ENCODE results near the gene FAM222B. TPM values are rescaled to one million over a fixed set of nuclear protein-coding genes. Genes with fewer than 3 reads are reported as not detected.
A peak's percentile ranks its signal among the peaks of the same experiment; 100 is the strongest.
"Not testable (repeated sequence)": the region's sequence is repeated elsewhere in the genome, so short reads cannot be mapped to it uniquely, and the experiment has no call there.

Gene FAM222B
- total RNA-seq, 1 donor from 2014 or later, result 45.3 TPM

DNA sequence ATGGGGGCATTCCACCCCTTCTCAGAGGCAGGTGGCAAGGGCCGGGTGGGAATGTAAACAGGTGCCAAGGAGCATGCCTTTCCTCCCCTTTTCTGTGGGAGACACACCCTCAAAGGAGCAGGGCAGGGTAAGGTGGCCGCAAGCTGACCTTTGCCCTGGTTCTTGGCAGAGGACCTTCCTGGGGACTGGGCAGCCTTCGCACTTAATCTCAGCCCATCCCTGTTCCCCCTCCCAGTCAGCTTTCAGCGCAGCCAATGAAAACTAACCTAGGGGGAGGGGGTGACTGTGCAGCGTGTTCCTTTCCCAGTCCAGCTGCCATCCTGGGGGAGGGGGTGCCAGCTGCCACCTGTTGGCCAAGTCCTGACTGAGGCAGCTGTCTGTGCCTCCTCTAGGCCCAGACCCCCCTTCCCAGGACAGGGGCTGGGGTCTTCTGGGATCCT lies 96.0 kb downstream of the FAM222B start:
- peak; percentile 73 for DNase-seq (ENCODE audit: low spot score)

DNA sequence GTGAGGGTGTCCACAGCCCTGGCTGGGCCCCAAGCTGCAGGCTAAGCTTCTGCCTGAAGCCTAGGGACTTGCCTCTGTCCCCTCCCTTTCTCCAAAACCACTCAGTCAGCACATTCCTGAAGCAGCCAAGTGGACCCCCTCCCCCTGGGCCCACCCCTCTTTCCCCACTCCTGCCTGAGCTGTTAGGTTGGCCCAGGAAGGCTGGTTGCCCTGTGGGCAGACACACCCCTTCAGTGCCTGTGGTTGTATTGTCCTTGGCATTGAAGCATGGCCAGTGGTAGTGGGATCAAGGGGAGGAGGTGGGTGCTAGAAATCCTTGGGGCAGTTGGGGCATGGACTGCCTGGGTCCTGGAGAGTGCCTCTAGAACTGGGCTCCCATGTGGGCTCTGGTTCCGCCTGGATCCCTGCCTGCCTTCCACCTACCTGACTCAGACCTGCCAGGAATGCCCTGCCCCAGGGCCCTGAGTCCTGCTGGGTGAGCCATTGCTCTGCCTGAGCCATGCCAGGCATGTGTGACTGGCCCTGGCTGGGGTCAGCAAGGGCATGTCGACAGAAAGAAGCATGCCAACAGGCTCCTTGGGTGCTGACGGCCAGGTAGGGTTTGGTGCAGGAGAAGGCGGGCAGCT lies 96.7 kb downstream of the FAM222B start:
- DNase-seq (ENCODE audit: low spot score), result no peak

DNA sequence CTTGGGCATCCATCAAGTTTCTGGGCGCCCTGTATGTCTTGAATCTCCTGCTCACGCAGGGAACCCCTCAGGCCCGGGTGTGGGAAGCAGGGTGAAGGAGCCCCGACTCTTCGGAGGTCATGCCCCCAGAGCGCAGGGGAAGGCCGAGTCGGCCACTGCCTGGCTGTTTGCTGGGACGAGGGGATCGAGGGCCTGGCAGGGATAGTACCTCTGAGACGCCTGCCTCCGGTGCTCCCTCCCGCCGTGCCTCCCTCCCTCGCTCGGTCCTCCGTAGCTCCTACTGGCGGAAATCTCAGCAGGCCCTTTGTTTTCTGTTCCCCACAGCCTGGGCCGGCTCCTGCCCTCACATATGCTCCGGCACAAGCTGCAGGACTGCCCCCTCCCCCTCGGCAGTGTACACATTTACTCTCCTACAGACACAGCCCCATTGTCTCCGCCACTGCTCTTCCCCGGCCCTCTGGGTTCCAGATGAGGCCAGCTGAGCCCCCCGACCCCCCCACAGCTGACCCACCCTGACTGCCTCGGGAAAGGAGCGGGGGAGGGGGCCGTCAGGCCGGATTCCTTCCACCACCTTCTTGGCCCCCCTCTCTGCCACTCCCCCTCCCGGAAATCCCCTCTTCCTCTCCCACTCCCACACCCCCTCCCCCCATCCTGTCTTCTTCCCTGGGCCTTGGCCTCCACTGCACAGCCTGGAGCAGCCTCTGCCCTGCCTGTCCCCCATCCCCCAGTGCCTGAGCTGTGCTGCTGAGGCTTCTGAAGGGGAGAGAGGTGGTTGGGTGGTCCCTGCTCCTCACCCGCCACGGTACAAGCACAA lies 97.4 kb downstream of the FAM222B start:
- no peak for DNase-seq (ENCODE audit: low spot score)

DNA sequence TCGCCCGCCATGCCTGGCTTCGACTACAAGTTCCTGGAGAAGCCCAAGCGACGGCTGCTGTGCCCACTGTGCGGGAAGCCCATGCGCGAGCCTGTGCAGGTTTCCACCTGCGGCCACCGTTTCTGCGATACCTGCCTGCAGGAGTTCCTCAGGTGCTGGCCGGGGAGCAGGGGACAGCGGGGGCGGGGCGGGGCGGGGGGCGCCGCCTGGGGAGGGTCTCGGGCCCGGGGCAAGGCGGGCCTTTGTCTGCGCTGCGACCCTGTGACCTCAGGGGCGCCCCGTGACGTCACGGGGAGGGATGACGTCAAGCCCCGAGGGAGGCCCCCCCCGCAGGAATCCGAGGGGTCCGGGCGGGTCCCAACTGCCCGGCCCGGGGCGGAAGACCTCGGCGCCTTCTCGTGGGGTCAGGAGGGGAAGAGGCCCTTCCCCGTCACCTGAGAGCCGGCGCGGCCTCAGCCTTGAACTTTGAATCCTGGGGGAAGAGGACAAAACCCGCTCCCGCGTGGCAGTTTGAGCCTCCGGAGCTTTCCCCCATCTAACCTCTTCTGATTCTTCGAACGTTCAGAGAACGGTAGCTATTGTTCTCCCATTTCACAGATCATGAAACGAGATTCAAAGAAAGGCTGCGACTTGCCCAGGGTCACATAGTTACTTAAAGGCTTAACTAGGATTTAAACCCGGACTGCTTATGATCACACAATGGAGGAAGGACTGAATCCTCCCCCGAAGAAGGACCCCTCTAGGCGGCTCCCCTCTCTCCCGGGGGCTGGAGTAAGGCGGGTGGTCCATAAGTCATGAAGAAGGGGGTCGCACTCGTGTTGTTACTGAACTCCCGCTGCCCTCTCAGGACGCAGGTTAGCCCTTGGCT lies 98.3 kb downstream of the FAM222B start:
- no peak for DNase-seq (ENCODE audit: low spot score)

DNA sequence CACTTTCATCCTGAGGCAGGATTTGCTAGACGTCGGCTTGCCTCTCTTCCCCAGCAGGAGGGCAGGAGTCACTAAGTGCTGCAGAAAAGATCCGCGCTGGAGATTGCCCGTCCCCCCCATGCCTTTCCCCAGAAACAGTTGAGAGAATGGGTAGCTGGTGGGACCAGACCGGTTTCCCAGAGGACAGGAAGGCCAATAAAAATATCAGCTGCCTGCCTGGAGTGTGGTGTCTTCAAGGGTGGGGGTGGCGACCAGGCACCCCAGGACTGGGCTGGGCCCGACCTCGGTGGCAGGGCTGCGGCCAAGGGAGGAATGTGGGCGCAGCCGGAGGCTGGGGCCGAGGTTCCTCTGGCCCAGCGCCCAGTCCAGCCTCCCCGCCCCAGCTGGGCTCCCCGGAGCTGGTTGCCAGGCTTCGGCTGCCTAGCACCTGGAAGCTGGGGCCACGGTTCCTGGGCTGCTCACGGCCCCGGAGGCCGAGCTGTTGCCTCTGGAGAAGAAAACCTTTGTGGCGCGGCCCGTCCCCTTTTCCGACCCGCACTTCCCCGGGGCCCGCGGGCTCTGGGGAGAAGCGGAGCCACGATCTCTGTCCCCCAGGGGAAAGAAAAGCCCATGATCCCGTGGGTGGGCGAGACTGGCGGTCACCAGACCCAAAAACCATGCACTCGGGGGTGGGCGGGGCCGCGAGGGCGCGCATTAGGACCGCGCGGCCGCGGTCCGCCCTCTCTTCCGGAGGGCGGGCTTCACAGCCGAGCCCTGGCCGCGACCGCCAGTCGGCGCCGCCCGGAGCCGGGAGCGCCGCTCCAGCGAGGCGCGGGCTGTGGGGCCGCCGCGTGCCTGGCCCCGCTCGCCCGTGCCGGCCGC lies 99.1 kb downstream of the FAM222B start, which contains the start of gene TRAF4:
Gene TRAF4 (plus strand): TSS at position 769 of the 861 bp plus-strand sequence. CDS start 102 bp downstream, outside the sequence.
- peak; percentile 77 for DNase-seq (ENCODE audit: low spot score)

DNA sequence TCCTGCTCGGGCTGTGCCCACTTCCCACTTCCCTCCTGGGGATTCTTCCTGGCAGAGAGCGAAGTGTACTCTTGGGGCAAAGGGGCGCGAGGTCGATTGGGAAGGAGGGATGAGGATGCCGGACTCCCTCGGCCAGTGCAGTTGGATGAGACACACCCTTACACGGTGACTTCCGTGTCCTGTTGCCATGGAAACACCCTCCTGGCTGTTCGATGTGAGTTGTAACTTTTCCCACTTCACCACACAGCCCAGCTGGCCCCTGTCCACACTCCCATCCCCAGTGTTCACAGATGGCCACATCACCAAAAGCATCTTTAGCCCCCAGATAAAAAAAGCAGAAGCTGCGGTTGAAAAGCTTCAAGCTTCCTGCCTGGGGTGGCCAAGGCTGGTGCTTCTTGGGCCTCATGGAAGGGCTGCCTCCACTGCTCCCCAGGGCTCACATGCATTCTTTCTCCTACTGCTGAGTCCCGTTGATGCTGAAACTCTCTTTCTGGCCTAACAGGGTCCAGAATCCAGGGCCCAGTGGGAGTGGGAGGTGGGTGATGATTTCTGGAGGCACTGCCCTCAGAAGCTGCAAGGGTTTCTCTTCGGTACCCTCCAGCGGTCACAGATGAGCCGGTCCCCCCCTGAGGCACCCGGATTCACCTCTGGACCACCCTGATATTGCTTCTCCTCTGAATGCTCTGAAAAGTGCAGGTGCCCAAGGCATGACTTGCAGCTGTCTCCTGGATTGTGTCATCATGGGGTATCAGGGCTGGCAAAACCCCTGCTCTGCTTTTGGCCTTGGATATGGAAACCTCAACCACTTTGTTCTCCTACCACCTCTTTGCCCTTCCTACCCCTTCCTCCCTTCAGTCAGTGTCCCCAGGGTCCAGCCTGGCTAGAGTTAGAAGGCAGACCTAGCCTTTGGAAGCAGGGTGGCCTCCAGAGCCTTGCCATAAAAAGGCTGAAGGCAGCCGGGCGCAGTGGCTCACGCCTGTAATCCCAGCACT lies 100.9 kb downstream of the FAM222B start:
- no peak for DNase-seq (ENCODE audit: low spot score)

DNA sequence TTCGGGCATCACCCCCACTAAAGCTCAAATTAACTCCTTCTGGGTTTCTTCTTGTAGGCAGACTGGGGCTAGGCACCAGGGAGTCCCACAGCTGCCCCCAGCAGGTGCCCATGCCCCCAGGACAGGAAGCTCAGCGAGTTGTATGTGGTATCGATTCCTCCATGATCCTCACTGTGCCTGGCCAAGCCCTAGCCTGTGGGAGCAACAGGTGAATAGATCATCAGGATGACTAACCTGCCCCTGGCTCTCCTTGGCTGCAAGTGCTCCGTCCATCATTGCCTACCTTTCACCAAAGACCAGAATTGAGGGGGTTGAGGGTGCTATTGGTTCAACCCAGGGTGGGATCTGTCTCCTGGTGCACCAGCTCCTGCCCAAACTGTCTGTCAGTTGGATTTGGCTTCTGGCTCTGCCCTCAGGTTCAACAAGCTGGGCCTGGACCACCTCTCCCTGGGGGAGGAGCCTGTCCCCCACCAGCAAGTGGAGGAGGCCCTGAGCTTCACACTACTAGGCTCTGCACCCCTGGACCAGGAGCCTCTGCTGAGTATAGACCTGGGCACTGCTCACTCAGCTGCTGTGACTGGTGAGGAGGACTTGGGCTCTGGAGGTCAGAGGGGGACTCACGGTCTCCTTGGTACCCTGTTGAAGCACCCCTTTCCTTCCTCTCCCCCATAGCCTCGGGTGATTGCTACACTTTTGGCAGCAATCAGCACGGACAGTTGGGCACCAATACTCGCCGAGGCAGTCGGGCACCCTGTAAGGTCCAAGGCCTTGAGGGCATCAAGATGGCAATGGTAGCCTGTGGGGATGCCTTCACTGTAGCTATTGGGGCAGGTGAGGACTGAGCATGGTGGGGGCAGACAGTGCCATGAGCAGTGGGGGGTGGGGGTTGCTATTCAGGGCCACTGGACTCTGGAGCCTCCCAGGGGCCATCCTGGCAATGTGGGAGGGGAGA lies 101.9 kb downstream of the FAM222B start:
- DNase-seq (ENCODE audit: low spot score), result no peak

DNA sequence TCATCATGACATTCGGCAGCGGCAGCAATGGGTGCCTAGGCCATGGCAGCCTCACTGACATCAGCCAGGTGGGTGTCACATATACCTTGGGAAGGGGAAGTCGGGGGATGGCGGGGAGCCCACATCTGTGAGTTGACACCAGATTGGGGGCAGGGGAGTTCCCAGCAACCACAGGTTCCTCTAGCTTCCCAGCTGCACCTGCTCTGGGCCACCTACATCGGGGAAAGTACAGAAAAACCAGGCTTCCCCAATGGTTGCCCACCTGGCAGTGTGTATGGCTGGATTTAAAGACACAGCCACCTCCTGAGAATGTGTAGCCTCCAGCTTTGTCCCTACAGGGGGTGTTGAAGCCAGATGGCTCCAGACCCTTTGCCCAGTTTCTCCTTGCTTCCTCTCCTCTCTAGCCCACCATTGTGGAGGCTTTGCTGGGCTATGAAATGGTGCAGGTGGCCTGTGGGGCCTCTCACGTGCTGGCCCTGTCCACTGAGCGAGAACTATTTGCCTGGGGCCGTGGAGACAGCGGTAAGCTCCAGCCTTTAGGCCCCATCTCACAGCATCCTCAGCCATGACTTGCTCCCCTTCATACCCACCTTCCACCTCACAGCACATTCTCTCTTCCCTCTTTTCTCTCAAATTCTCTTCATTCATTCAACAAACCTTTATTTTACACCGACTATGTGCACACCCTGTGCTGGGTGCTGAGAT lies 103.8 kb downstream of the FAM222B start:
- no peak for DNase-seq (ENCODE audit: low spot score)

DNA sequence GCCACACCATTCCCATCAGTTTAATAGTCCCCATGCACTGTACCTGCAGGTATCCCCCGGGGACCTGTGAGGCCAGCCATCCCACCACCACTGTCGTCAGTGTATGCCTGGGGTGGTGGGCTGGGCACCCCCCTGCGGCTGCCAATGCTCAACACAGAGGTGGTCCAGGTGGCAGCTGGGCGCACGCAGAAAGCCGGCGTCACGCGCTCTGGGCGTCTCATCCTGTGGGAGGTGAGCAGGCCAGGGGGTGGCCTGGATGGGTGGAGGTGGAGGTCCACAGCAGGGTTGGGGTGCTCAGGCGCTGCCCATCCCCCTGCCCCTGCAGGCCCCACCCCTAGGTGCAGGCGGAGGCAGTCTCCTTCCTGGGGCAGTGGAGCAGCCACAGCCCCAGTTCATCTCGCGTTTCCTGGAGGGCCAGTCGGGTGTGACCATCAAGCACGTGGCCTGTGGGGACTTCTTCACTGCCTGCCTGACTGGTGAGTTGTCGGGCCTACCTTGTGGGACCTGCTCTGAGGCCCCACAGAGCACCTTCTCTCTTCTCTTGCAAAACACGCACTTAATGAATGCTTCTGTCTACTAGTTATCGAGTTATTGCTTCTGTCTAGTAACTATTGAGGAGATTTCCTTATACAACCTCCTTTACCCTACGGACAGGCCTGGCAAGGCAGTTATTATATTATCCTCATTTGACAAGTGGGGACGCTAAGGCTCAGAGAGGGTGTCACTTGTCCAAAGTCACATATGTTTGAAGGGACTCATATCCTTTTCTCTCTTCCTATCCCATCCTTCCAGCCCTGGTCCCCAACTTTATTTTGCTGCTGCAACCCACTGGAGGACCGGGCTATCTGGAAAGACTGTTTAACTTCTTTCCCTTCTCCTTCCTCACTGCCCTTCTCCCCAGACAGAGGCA lies 104.6 kb downstream of the FAM222B start:
- no peak for DNase-seq (ENCODE audit: low spot score)

DNA sequence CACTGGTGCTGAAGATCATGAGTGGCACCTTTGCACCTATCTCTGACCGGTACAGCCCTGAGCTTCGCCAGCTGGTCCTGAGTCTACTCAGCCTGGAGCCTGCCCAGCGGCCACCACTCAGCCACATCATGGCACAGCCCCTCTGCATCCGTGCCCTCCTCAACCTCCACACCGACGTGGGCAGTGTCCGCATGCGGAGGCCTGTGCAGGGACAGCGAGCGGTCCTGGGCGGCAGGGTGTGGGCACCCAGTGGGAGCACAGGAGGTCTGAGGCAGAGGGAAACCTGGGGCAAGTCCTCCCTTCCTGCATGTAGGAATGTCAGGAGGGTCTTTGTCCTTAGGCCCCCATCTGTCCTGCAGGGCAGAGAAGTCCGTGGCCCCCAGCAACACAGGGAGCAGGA lies 105.3 kb downstream of the FAM222B start:
- no peak for DNase-seq (ENCODE audit: low spot score)

DNA sequence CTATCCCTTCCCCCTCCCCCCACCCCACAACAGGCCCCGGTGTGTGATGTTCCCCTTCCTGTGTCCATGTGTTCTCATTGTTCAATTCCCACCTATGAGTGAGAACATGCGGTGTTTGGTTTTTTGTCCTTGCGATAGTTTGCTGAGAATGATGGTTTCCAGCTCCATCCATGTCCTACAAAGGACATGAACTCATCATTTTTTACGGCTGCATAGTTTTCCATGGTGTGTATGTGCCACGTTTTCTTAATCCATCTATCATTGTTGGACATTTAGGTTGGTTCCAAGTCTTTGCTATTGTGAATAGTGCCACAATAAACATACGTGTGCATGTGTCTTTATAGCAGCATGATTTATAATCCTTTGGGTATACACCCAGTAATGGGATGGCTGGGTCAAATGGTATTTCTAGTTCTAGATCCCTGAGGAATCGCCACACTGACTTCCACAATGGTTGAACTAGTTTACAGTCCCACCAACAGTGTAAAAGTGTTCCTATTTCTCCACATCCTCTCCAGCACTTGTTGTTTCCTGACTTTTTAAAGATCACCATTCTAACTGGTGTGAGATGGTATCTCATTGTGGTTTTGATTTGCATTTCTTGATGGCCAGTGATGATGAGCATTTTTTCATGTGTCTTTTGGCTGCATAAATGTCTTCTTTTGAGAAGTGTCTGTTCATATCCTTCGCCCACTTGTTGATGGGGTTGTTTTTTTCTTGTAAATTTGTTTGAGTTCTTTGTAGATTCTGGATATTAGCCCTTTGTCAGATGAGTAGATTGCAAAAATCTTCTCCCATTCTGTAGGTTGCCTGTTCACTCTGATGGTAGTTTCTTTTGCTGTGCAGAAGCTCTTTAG lies 106.4 kb downstream of the FAM222B start:
- DNase-seq (ENCODE audit: low spot score), result not testable (repeated sequence)

DNA sequence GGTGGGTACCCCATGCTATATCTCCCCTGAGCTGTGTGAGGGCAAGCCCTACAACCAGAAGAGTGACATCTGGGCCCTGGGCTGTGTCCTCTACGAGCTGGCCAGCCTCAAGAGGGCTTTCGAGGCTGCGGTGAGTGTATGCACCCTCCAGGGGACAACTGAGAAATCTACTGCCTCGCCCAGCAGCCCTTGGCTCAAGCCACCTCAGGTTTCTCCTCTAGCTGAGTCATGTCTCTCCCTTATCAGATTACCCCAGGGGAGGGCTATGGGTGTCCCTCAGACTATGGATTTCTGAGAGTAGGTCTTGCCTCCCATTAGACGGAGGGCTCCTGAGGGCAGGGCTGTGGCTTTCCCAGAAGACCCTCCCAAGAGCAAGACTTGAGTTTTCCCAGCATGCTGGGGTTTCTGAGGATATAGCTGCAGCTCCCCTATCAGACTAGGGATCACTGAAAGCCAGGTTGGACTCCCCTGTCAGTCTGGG lies 107.3 kb downstream of the FAM222B start:
- DNase-seq (ENCODE audit: low spot score), result no peak

DNA sequence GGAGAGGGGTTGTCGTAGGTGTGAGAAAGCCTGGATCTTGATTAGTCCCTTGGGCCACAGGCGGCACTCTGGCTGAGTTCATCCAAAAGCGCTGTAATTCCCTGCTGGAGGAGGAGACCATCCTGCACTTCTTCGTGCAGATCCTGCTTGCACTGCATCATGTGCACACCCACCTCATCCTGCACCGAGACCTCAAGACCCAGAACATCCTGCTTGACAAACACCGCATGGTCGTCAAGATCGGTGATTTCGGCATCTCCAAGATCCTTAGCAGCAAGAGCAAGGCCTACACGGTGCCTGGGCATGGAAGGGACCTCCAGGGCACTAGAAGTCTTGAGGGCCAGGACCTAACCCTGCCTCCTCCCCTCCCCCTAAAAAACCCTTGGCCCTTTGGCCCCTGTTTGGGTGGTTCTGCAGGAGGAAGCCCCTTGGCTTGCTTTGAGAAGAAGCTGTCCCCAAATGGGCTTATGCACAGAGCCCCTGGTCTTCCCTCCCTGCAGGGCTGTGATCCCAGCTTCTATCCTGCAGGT lies 107.8 kb downstream of the FAM222B start:
- no peak for DNase-seq (ENCODE audit: low spot score)

DNA sequence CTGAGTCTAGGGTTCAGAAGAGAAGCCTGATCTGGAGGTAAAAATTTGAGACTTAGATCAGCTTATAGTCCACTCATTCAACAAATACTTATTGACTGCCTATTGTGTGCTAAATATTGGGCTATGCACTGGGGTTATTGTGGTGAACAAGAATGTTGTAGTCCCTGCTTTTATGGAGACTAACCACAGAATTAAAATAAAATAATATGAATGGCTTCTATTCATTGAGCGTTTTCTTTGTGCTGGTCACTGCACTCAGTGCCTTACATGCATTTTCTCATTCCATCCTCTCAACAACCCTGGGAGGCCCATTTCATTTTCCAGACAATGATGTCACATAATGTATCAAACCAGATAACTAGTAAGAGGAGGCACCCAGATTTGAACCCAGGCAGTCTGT lies 109.2 kb downstream of the FAM222B start:
- no peak for DNase-seq (ENCODE audit: low spot score)

DNA sequence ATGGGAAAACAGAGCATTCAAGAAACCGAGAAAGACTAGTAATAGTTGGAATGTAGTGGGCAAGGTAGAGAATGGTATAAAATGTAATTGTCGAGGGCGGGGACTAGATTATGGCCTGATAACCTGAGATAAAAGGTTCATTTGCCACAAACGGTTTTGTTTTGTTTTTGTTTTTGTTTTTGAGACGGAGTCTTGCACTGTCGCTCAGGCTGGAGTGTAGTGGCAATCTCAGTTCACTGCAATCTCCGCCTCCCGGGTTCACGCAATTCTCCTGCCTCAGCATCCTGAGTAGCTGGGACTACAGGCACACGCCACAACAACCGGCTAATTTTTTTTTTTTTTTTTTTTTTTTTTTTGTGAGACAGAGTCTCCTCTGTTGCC lies 112.7 kb downstream of the FAM222B start:
- DNase-seq (ENCODE audit: low spot score), result no peak
